OCI-LY1 (cell line): Measurements from ENCODE around the gene PLEKHM1.
A peak's percentile ranks its signal among the peaks of the same experiment; 100 is the strongest.

ENCODE experiments used
- H2AFZ ChIP-seq: fragments of 200-600 bp; sonication (generic), shearing (Covaris generic); 2 replicates; pipeline ENCODE4 v1.6.0; 2014; ENCODE audit warnings: antibody characterized with exemption, mild to moderate bottlenecking, low read length
- H3F3A ChIP-seq: fragments of 200-600 bp; sonication (generic), shearing (Covaris generic); 2 replicates; pipeline ENCODE4 v1.6.0; 2014; ENCODE audit warnings: mild to moderate bottlenecking, antibody characterized with exemption, low read length, moderate library complexity; ENCODE audit not compliant: insufficient read depth
- H3K27ac ChIP-seq: fragments of 200-600 bp; sonication (generic); 2 replicates; pipeline ENCODE4 v1.5.1; 2014; ENCODE audit warnings: low read length, mixed run types, mild to moderate bottlenecking, low read depth; ENCODE audit not compliant: poor library complexity, severe bottlenecking
- H3K27me3 ChIP-seq: fragments of 200-600 bp; sonication (generic); 2 replicates; pipeline ENCODE4 v1.6.0; 2014; ENCODE audit warnings: antibody characterized with exemption, mild to moderate bottlenecking, low read length, moderate library complexity; ENCODE audit not compliant: insufficient read depth
- H3K36me3 ChIP-seq: fragments of 200-600 bp; sonication (generic); 2 replicates; pipeline ENCODE4 v1.6.1; 2014; ENCODE audit warnings: mild to moderate bottlenecking, antibody characterized with exemption, low read length, moderate library complexity, mixed read lengths; ENCODE audit not compliant: insufficient read depth
- H3K4me1 ChIP-seq: fragments of 200-600 bp; sonication (generic); 2 replicates; pipeline ENCODE4 v1.5.1; 2014; ENCODE audit warnings: mild to moderate bottlenecking, low read length, moderate library complexity; ENCODE audit not compliant: insufficient read depth, severe bottlenecking
- H3K4me2 ChIP-seq: fragments of 200-600 bp; sonication (generic), shearing (Covaris generic); 2 replicates; pipeline ENCODE4 v1.6.1; 2014; ENCODE audit warnings: low read length
- H3K4me3 ChIP-seq: fragments of 200-600 bp; sonication (generic); 2 replicates; pipeline ENCODE4 v1.5.1; 2014; ENCODE audit warnings: low read length, low read depth, mild to moderate bottlenecking, mixed read lengths; ENCODE audit not compliant: poor library complexity, severe bottlenecking
- H3K79me2 ChIP-seq: fragments of 200-600 bp; shearing (Covaris generic); 2 replicates; pipeline ENCODE4 v1.6.1; 2016; ENCODE audit warnings: mixed run types, low read length, mixed read lengths; ENCODE audit not compliant: insufficient read depth
- H3K9ac ChIP-seq: fragments of 200-600 bp; sonication (generic), shearing (Covaris generic); 2 replicates; pipeline ENCODE4 v1.6.1; 2014; ENCODE audit warnings: mild to moderate bottlenecking, low read length, mixed read lengths
- H3K9me2 ChIP-seq: fragments of 200-600 bp; sonication (generic), shearing (Covaris generic); 2 replicates; pipeline ENCODE4 v1.6.1; 2014; ENCODE audit warnings: low read depth, mild to moderate bottlenecking, low read length, mixed read lengths
- H3K9me3 ChIP-seq: fragments of 200-600 bp; shearing (Covaris generic); 2 replicates; pipeline ENCODE4 v1.6.1; 2014; ENCODE audit warnings: low read length, mixed read lengths
- H4K20me1 ChIP-seq: fragments of 200-600 bp; sonication (generic), shearing (Covaris generic); 2 replicates; pipeline ENCODE4 v1.6.0; 2016; ENCODE audit warnings: mild to moderate bottlenecking, low read length; ENCODE audit not compliant: insufficient read depth
- CTCF ChIP-seq: fragments of 200-600 bp; sonication (generic), shearing (Covaris generic); IDR thresholded peaks from 2 replicates; pipeline ENCODE4 v1.5.1; 2017; ENCODE audit warnings: mild to moderate bottlenecking, antibody characterized with exemption, low read length, moderate library complexity, mixed read lengths
- EZH2 ChIP-seq: fragments of 200-600 bp; sonication (generic), shearing (Covaris generic); IDR thresholded peaks from 2 replicates; pipeline ENCODE4 v1.8.0; 2017; ENCODE audit warnings: borderline replicate concordance, mixed run types, mild to moderate bottlenecking, antibody characterized with exemption, low read length, moderate library complexity, mixed read lengths

Gene PLEKHM1

GRCh38 chr17:45429339-45430005 is 61.0 kb downstream of the PLEKHM1 start:
- Histone ChIP-seq H3F3A (0 out of 2 replicates have a peak, but pooled peaks cover 7% of the 10 kb centered on the region), H3K27ac (peak overlapping the region; percentile 75), H3K4me1 (peaks cover 40% of the 10 kb centered on the region), H4K20me1 (no peaks in the 10 kb centered on the region), H3K4me3 (peak overlapping the region; percentile 37), H2AFZ (no peak overlapping the region), H3K36me3 (no peaks in the 10 kb centered on the region), H3K4me2 (peak overlapping the region; percentile 60), H3K9ac (no peak overlapping the region), H3K9me2 (no peaks in the 10 kb centered on the region), H3K27me3 (no peaks in the 10 kb centered on the region), H3K79me2 (no peaks in the 10 kb centered on the region), H3K9me3 (no peaks in the 10 kb centered on the region)
- no peak for TF ChIP-seq CTCF
- TF ChIP-seq EZH2: no peak

GRCh38 chr17:45428931-45429338 is 61.6 kb downstream of the PLEKHM1 start:
- Histone ChIP-seq H3F3A (0 out of 2 replicates have a peak, but pooled peaks cover 7% of the 10 kb centered on the region), H3K9ac (no peak overlapping the region; the same call in 1 of the 2 replicates), H3K4me2 (peak overlapping the region; percentile 60), H3K4me3 (peak overlapping the region; percentile 37), H3K79me2 (no peaks in the 10 kb centered on the region), H3K27me3 (no peaks in the 10 kb centered on the region), H4K20me1 (no peaks in the 10 kb centered on the region), H3K27ac (peak overlapping the region; percentile 75), H2AFZ (no peak overlapping the region), H3K9me3 (no peaks in the 10 kb centered on the region), H3K9me2 (no peaks in the 10 kb centered on the region), H3K36me3 (no peaks in the 10 kb centered on the region), H3K4me1 (peaks cover 40% of the 10 kb centered on the region)
- TF ChIP-seq EZH2 (no peak), CTCF (no peak)

- Histone ChIP-seq H2AFZ (no peak overlapping the region), H3K9ac (peak overlapping the region; percentile 8; the same call in 1 of the 2 replicates), H3K27ac (peak overlapping the region; percentile 75), H3K9me2 (no peaks in the 10 kb centered on the region), H3K79me2 (no peaks in the 10 kb centered on the region), H3K9me3 (no peaks in the 10 kb centered on the region), H3K27me3 (no peaks in the 10 kb centered on the region), H4K20me1 (no peaks in the 10 kb centered on the region), H3K36me3 (no peaks in the 10 kb centered on the region), H3K4me3 (peak overlapping the region; percentile 37), H3F3A (0 out of 2 replicates have a peak, but pooled peaks cover 5% of the 10 kb centered on the region), H3K4me2 (peak overlapping the region; percentile 60), H3K4me1 (peaks cover 40% of the 10 kb centered on the region)
- TF ChIP-seq CTCF (peak; percentile 98), EZH2 (no peak)
These were observed 62.4 kb downstream of the PLEKHM1 start for GRCh38 chr17:45428050-45428617.
